Natural killer cell (primary cell): Measurements from ENCODE around the gene TMEM229A. TPM values are rescaled to one million over a fixed set of nuclear protein-coding genes. Genes with fewer than 3 reads are reported as not detected.

Experiments used
- ATAC-seq, 3 donors: fragments of 150-1000 bp in 2 of 3; fragments of 200-7000 bp in 1 of 3; cut with Tn5 transposase; 1 replicate in 1 of 3; 2 replicates in 2 of 3; pipeline ENCODE4 v1.10.0; 2021; ENCODE audit warnings: mild to moderate bottlenecking in 2 of 3, moderate library complexity in 2 of 3
- DNase-seq, 2 donors: peaks; one replicate each; pipeline versions ENCODE4 v3.0.0 to v3.0.0-alpha.2; 2013 to 2021; ENCODE audit warnings: mixed read lengths in 1 of 2
- H3K27ac ChIP-seq: one replicate; pipeline ENCODE4 v1.5.1; 2013; ENCODE audit warnings: mild to moderate bottlenecking, low read length
- H3K27me3 ChIP-seq: one replicate; pipeline ENCODE4 v1.6.1; 2013; ENCODE audit warnings: low read length; ENCODE audit not compliant: control insufficient read depth, insufficient read depth
- H3K36me3 ChIP-seq: one replicate; pipeline ENCODE4 v1.6.1; 2013; ENCODE audit warnings: low read length; ENCODE audit not compliant: control insufficient read depth, insufficient read depth
- H3K4me1 ChIP-seq: one replicate; pipeline ENCODE4 v1.6.1; 2013; ENCODE audit warnings: low read length; ENCODE audit not compliant: control insufficient read depth, insufficient read depth
- H3K4me3 ChIP-seq: one replicate; pipeline ENCODE4 v1.5.1; 2013; ENCODE audit warnings: low read length
- H3K9me3 ChIP-seq: one replicate; pipeline ENCODE4 v1.6.1; 2013; ENCODE audit warnings: low read length; ENCODE audit not compliant: control insufficient read depth, insufficient read depth
- H3K27ac Mint-ChIP-seq, 2 donors: one replicate each; pipeline ENCODE4 v1.8.0; 2022; ENCODE audit warnings: mild to moderate bottlenecking in 2 of 2, mixed read lengths in 2 of 2, moderate library complexity in 1 of 2
- H3K27me3 Mint-ChIP-seq, 2 donors: one replicate each; pipeline ENCODE4 v1.8.0; 2022; ENCODE audit warnings: low read depth in 2 of 2, mixed read lengths in 2 of 2
- H3K36me3 Mint-ChIP-seq: one replicate; pipeline ENCODE4 v1.8.0; 2022; ENCODE audit warnings: mixed read lengths
- H3K4me1 Mint-ChIP-seq, 2 donors: one replicate each; pipeline ENCODE4 v1.8.0; 2022; ENCODE audit warnings: mixed read lengths in 2 of 2
- H3K4me3 Mint-ChIP-seq: one replicate; pipeline ENCODE4 v1.8.0; 2022; ENCODE audit warnings: mild to moderate bottlenecking, moderate library complexity, mixed read lengths
- H3K9me3 Mint-ChIP-seq, 2 donors: one replicate each; pipeline ENCODE4 v1.8.0; 2022; ENCODE audit warnings: mixed read lengths in 2 of 2
- CTCF ChIP-seq: fragments of 200-600 bp; IDR thresholded peaks from one replicate; pipeline ENCODE4 v1.8.0; 2022; ENCODE audit warnings: antibody characterized with exemption
- WGBS: methylation state at CpG from one replicate; pipeline ENCODE4 v1.1.7; 2013; ENCODE audit warnings: missing lambda C conversion rate; ENCODE audit not compliant: insufficient coverage; 5-methylcytosine and 5-hydroxymethylcytosine counted together
- intact Hi-C: fragments of 100-400 bp; cut with micrococcal nuclease; formaldehyde crosslinking; loops from one replicate; pipeline ENCODE4 v1.14.2; 2022
- total RNA-seq, 4 donors: library from RNA; stranded (reverse); fragments of 120-200 nt in 1 of 4; gene quantifications; one replicate each; pipeline versions ENCODE4 v1.2.3 to v1.2.4, GENCODE V29; 2013 to 2022

Gene TMEM229A
- total RNA-seq, 3 donors from 2014 or later (not counting 1 experiment from before 2014, with no cell fraction given) = not detected

GRCh38 chr7:124031919-124032318 is 948 bp downstream of the TMEM229A start:
- H3K9me3 ChIP-seq = no peaks in the 10 kb centered on the region
- 4% methylated on average over 22 of the region's 22 CpGs for WGBS
- intact Hi-C loops = no loop called here
- TF ChIP-seq CTCF = no peak
- peaks cover 23 to 59% of the 10 kb centered on the region in 2 donors for H3K27me3 Mint-ChIP-seq
- H3K4me3 Mint-ChIP-seq = no peak overlapping the region
- H3K4me3 ChIP-seq = no peak overlapping the region
- peaks cover 0 to 5% of the 10 kb centered on the region in 2 donors for H3K4me1 Mint-ChIP-seq
- H3K36me3 Mint-ChIP-seq = no peaks in the 10 kb centered on the region
- DNase-seq (no peak), ATAC-seq (no peak)
- no peak overlapping the region for H3K27ac Mint-ChIP-seq
- H3K27ac ChIP-seq = no peak overlapping the region
- no peaks in the 10 kb centered on the region for H3K36me3 ChIP-seq
- no peaks in the 10 kb centered on the region for H3K4me1 ChIP-seq
- peaks cover 0 to 2% of the 10 kb centered on the region in 2 donors for H3K9me3 Mint-ChIP-seq
- peaks cover 28% of the 10 kb centered on the region for H3K27me3 ChIP-seq

GRCh38 chr7:124031406-124031805 is 1.5 kb downstream of the TMEM229A start:
- Mint-ChIP-seq H3K27ac (no peak overlapping the region), H3K36me3 (no peaks in the 10 kb centered on the region), H3K4me1 (peaks cover 0 to 5% of the 10 kb centered on the region in 2 donors), H3K27me3 (peaks cover 23 to 57% of the 10 kb centered on the region in 2 donors), H3K4me3 (no peak overlapping the region), H3K9me3 (peaks cover 0 to 2% of the 10 kb centered on the region in 2 donors)
- Histone ChIP-seq H3K27ac (no peak overlapping the region), H3K27me3 (peaks cover 28% of the 10 kb centered on the region), H3K9me3 (no peaks in the 10 kb centered on the region), H3K4me3 (no peak overlapping the region), H3K36me3 (no peaks in the 10 kb centered on the region), H3K4me1 (no peaks in the 10 kb centered on the region)
- ATAC-seq (no peak), DNase-seq (no peak)
- 42% methylated on average over 5 of the region's 8 CpGs for WGBS
- no peak for TF ChIP-seq CTCF
- intact Hi-C loops = no loop called here

GRCh38 chr7:124030964-124031363 is 1.9 kb downstream of the TMEM229A start:
- no peak overlapping the region for H3K27ac ChIP-seq
- H3K4me3 ChIP-seq = no peak overlapping the region
- peaks cover 23 to 52% of the 10 kb centered on the region in 2 donors for H3K27me3 Mint-ChIP-seq
- 41% methylated on average over 3 of the region's 4 CpGs for WGBS
- H3K9me3 ChIP-seq = no peaks in the 10 kb centered on the region
- TF ChIP-seq CTCF = no peak
- H3K4me1 Mint-ChIP-seq = peaks cover 0 to 5% of the 10 kb centered on the region in 2 donors
- H3K36me3 ChIP-seq = no peaks in the 10 kb centered on the region
- no peaks in the 10 kb centered on the region for H3K4me1 ChIP-seq
- no peak overlapping the region for H3K27ac Mint-ChIP-seq
- H3K27me3 ChIP-seq = peaks cover 28% of the 10 kb centered on the region
- H3K36me3 Mint-ChIP-seq = no peaks in the 10 kb centered on the region
- H3K9me3 Mint-ChIP-seq = peaks cover 0 to 2% of the 10 kb centered on the region in 2 donors
- intact Hi-C loops = no loop called here
- no peak overlapping the region for H3K4me3 Mint-ChIP-seq
- ATAC-seq (no peak), DNase-seq (no peak)
